A549 (cell line): ENCODE measurements around the gene SPIB. TPM values are rescaled to one million over a fixed set of nuclear protein-coding genes. Genes with fewer than 3 reads are reported as not detected.
"Not testable (repeated sequence)": the region's sequence is repeated elsewhere in the genome, so short reads cannot be mapped to it uniquely, and the experiment has no call there.

Experiments used
- ATAC-seq, 2 experiments: fragments of 200-7000 bp in 1 of 2; fragments of >200 bp in 1 of 2; cut with Nextera tagmentation in 1 of 2; cut with Tn5 transposase in 1 of 2; 3 replicates each; pipeline versions ENCODE4 v1.8.0 to v1.9.1; 2018 to 2020; ENCODE audit warnings: mild to moderate bottlenecking in 1 of 2, moderate library complexity in 1 of 2
- CTCF ChIA-PET: fragments of 300-600 bp; sonication (Branson Sonifier 250); formaldehyde crosslinking; extraction: SDS; loops from one replicate; lab custom pipeline; 2021; ENCODE audit warnings: antibody characterized with exemption, inconsistent platforms; lab: Yijun Ruan, JAX
- POLR2A ChIA-PET: fragments of 350-600 bp; formaldehyde crosslinking; extraction: SDS; loops from one replicate; lab custom pipeline; 2021; ENCODE audit warnings: antibody characterized with exemption, inconsistent platforms; lab: Yijun Ruan, JAX
- DNase-seq, 2 experiments: peaks; one replicate each; pipeline versions ENCODE4 v3.0.0 to v3.0.0-alpha.2; 2011 to 2016; ENCODE audit warnings: low read depth in 1 of 2, low spot score in 1 of 2
- FAIRE-seq: peaks from 2 replicates; lab custom pipeline; 2011; peaks lifted over from hg19 to GRCh38; lab: Jason Lieb, UNC
- H3K27ac ChIP-seq, 2 experiments: fragments of >200 bp; sonication (Bioruptor Twin); formaldehyde crosslinking; 3 replicates each; pipeline ENCODE4 v1.5.1; 2016 to 2017
- H3K4me1 ChIP-seq: fragments of >200 bp; sonication (Bioruptor Twin); formaldehyde crosslinking; 3 replicates; pipeline ENCODE4 v1.6.1; 2016
- H3K4me2 ChIP-seq: fragments of >200 bp; sonication (Bioruptor Twin); formaldehyde crosslinking; 3 replicates; pipeline ENCODE4 v1.6.1; 2016
- H3K4me3 ChIP-seq: fragments of >200 bp; sonication (Bioruptor Twin); formaldehyde crosslinking; 3 replicates; pipeline ENCODE4 v1.5.1; 2016
- H3K9me3 ChIP-seq: fragments of >200 bp; sonication (Bioruptor Twin); formaldehyde crosslinking; 3 replicates; pipeline ENCODE4 v1.6.1; 2016
- BHLHE40 ChIP-seq: IDR thresholded peaks from 2 replicates; pipeline ENCODE4 v1.6.1; 2012; ENCODE audit warnings: low read depth, low read length, inconsistent platforms
- CBX8 ChIP-seq: fragments of 200-600 bp; sonication (generic); IDR thresholded peaks from 2 replicates; pipeline ENCODE4 v1.6.1; 2016
- CEBPB ChIP-seq, 2 experiments: fragments of >200 bp in 1 of 2; sonication (Bioruptor Twin) in 1 of 2; formaldehyde crosslinking in 1 of 2; IDR thresholded peaks; 2 replicates each; pipeline ENCODE4 v1.6.1; 2012 to 2016
- CHD2 ChIP-seq: fragments of 150-350 bp; IDR thresholded peaks from 2 replicates; pipeline ENCODE4 v1.6.1; 2014; ENCODE audit warnings: low read length; ENCODE audit not compliant: partially characterized antibody
- CHD4 ChIP-seq: fragments of 200-600 bp; sonication (generic); IDR thresholded peaks from 2 replicates; pipeline ENCODE4 v1.6.1; 2016; ENCODE audit warnings: antibody characterized with exemption, mild to moderate bottlenecking, borderline replicate concordance
- EHMT2 ChIP-seq: fragments of 200-600 bp; sonication (generic); IDR thresholded peaks from 2 replicates; pipeline ENCODE4 v1.6.1; 2016; ENCODE audit warnings: antibody characterized with exemption, low read depth, mild to moderate bottlenecking, moderate library complexity
- FOSB ChIP-seq: fragments of 250-450 bp; sonication (Bioruptor Pico); IDR thresholded peaks from 2 replicates; pipeline ENCODE4 v1.5.0; 2020; ENCODE audit warnings: mild to moderate bottlenecking, moderate library complexity
- FOXS1 ChIP-seq: fragments of 250-450 bp; sonication (Bioruptor Pico); IDR thresholded peaks from 2 replicates; pipeline ENCODE4 v1.5.0; 2020; ENCODE audit warnings: mild to moderate bottlenecking, moderate library complexity
- GATA3 ChIP-seq: IDR thresholded peaks from 2 replicates; pipeline ENCODE4 v1.6.1; 2012; ENCODE audit warnings: borderline replicate concordance
- KDM1A ChIP-seq: fragments of 200-600 bp; sonication (generic); IDR thresholded peaks from 2 replicates; pipeline ENCODE4 v1.6.1; 2016; ENCODE audit warnings: low read depth, mild to moderate bottlenecking
- NFE2L2 ChIP-seq: fragments of 150-350 bp; conservative IDR thresholded peaks from 2 replicates; pipeline ENCODE4 v1.6.1; 2014; ENCODE audit warnings: low read length
- NPAS2 ChIP-seq: fragments of 250-450 bp; sonication (Bioruptor Pico); IDR thresholded peaks from 2 replicates; pipeline ENCODE4 v1.8.0; 2022; ENCODE audit warnings: mild to moderate bottlenecking, moderate library complexity, borderline replicate concordance
- PBX3 ChIP-seq: IDR thresholded peaks from 2 replicates; pipeline ENCODE4 v1.6.1; 2012
- PHF8 ChIP-seq: fragments of 200-600 bp; sonication (generic); IDR thresholded peaks from 2 replicates; pipeline ENCODE4 v1.6.1; 2016; ENCODE audit warnings: low read depth, mild to moderate bottlenecking, antibody characterized with exemption, moderate library complexity, borderline replicate concordance
- POLR2A ChIP-seq: IDR thresholded peaks from 2 replicates; pipeline ENCODE4 v1.6.1; 2012; ENCODE audit warnings: mild to moderate bottlenecking, low read length
- RARB ChIP-seq: fragments of 250-450 bp; sonication (Bioruptor Pico); IDR thresholded peaks from 2 replicates; pipeline ENCODE4 v1.8.0; 2021; ENCODE audit warnings: mild to moderate bottlenecking, moderate library complexity
- RNF2 ChIP-seq: fragments of 200-600 bp; sonication (generic); IDR thresholded peaks from 2 replicates; pipeline ENCODE4 v1.6.1; 2016; ENCODE audit warnings: low read depth, mild to moderate bottlenecking, antibody characterized with exemption, moderate library complexity, borderline replicate concordance
- SREBF2 ChIP-seq: fragments of 450-650 bp; IDR thresholded peaks from 2 replicates; pipeline ENCODE4 v1.6.1; 2014; ENCODE audit warnings: mild to moderate bottlenecking, moderate library complexity
- TFCP2L1 ChIP-seq: fragments of 250-450 bp; sonication (Bioruptor Pico); IDR thresholded peaks from 2 replicates; pipeline ENCODE4 v1.5.0; 2021; ENCODE audit warnings: mild to moderate bottlenecking
- TP53 ChIP-seq: fragments of 250-450 bp; sonication (Bioruptor Pico); IDR thresholded peaks from 2 replicates; pipeline ENCODE4 v1.5.0; 2021; ENCODE audit warnings: mild to moderate bottlenecking, moderate library complexity
- WGBS: methylation state at CpG from one replicate; pipeline ENCODE4 v1.1.6; 2017; ENCODE audit errors: missing lambda C conversion rate; 5-methylcytosine and 5-hydroxymethylcytosine counted together
- polyA plus RNA-seq, 4 experiments: library from polyadenylated mRNA; depleted of rRNA in 3 of 4; stranded (reverse); fragments of >200 nt; fragmentation: RNase III in 1 of 4; extraction: RNeasy Plus Mini Kit Qiagen cat#74134 plus additional on column Dnase treatment in 1 of 4; gene quantifications; 2 replicates in 3 of 4; 3 replicates in 1 of 4; pipeline ENCODE4 v1.2.3, GENCODE V29; 2011 to 2017
- TF ChIP-seq, protein P1 (sequence below): fragments of 250-450 bp; sonication (Bioruptor Pico); IDR thresholded peaks from 2 replicates; pipeline ENCODE4 v1.5.0; 2020; ENCODE audit warnings: low read depth, mild to moderate bottlenecking, moderate library complexity
- TF ChIP-seq, protein P2 (sequence below): fragments of >200 bp; sonication (Bioruptor Twin); formaldehyde crosslinking; IDR thresholded peaks from 3 replicates; pipeline ENCODE4 v1.5.1; 2016

Gene SPIB
- polyA plus RNA-seq, 2 of the 4 experiments (the other 2 are of a cell fraction) = 0.03 TPM; not detected in 1

GRCh38 chr19:50437862-50438449, 19.2 kb downstream of the SPIB start (continued):
- TF ChIP-seq KDM1A = no peak

GRCh38 chr19:50439130-50439529, 20.4 kb downstream of the SPIB start:
- H3K4me3 ChIP-seq, CTCF ChIA-PET, FAIRE-seq, H3K27ac ChIP-seq, DNase-seq, ATAC-seq, H3K4me2 ChIP-seq, POLR2A ChIA-PET, H3K9me3 ChIP-seq, H3K4me1 ChIP-seq: not testable (repeated sequence)
- 9% methylated on average over 1 of the region's 2 CpGs for WGBS

DNA sequence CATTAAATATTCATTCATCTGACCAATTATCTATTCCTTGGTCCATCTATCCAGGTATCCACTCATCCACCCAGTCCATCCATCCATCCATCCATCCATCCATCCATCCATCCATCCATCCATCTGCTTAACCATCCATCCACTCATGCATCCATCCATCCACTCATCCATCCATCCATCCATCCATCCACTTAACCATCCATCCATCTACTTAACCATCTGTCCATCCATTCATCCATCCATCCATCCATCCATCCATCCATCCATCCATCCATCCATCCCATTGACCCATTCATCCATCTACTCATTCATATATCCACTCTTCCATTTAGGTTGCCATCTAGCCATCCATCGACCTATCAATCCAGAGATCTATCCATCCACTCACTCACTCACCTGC, 25.3 kb downstream of the SPIB start:
- POLR2A ChIA-PET = no interaction called here
- CTCF ChIA-PET = interaction anchor here (0.8 to 3.9 kb wide), 4 partner anchors 8 to 29 kb away, joined by 5 to 24 read pairs (median 10); no protein-coding TSS in a partner anchor

DNA sequence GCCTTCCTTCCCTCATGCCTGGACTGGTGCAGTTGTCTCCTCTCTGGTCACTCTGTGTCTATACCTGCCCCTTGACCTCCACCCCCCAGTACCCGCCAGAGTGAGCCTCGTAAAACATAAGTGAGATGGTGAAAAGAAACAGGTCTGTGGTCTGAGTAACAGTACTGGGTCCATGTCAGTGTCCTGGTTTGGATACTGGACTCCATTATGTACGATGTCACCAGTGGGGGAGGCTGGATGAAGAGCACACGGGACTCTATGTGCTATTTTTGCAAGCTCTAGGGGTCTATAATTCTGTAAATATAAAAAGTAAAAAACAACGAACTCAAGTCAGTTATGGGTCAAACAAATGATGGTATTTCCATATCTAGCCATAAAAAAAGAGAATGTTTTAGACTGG, 28.3 kb downstream of the SPIB start:
- DNase-seq = no peak
- ChIA-PET CTCF (interaction anchor here (1.0 to 3.0 kb wide), 3 partner anchors 14 to 90 kb away, joined by 3 to 16 read pairs (median 3); no protein-coding TSS in a partner anchor), POLR2A (no interaction called here)
- Histone ChIP-seq H3K4me2 (no peak overlapping the region), H3K4me1 (no peaks in the 10 kb centered on the region), H3K9me3 (no peaks in the 10 kb centered on the region), H3K4me3 (no peak overlapping the region), H3K27ac (no peak overlapping the region)
- 55% methylated on average over 5 of the region's 5 CpGs for WGBS
- no peak for FAIRE-seq
- no peak for ATAC-seq
- TF ChIP-seq CHD2 (no peak), CHD4 (no peak), CEBPB (IDR thresholded peaks at IDR 0.05) (no peak)
- TF ChIP-seq, all 56 proteins: peak for 0

More for the DNA sequence above, 25.3 kb downstream of the SPIB start:
- WGBS = 0% methylated on average over 1 of the region's 1 CpG
- H3K9me3 ChIP-seq = no peaks in the 10 kb centered on the region
- no peak for DNase-seq
- no peaks in the 10 kb centered on the region for H3K4me1 ChIP-seq
- TF ChIP-seq GATA3 (no peak), RARB (no peak), PHF8 (no peak), CBX8 (no peak), FOXS1 (CRISPR knock-in tag) (no peak), PBX3 (no peak), RNF2 (no peak), FOSB (CRISPR knock-in tag) (no peak), POLR2A (no peak), TP53 (CRISPR knock-in tag) (no peak), SREBF2 (no peak), TFCP2L1 (CRISPR knock-in tag) (no peak), CEBPB (IDR thresholded peaks at IDR 0.05) (no peak), BHLHE40 (no peak), NPAS2 (CRISPR knock-in tag) (no peak), EHMT2 (no peak), NFE2L2 (no peak), CHD4 (no peak)
- TF ChIP-seq, protein P1, sequence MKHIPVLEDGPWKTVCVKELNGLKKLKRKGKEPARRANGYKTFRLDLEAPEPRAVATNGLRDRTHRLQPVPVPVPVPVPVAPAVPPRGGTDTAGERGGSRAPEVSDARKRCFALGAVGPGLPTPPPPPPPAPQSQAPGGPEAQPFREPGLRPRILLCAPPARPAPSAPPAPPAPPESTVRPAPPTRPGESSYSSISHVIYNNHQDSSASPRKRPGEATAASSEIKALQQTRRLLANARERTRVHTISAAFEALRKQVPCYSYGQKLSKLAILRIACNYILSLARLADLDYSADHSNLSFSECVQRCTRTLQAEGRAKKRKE (CRISPR knock-in tag) = no peak
- TF ChIP-seq, protein P2, sequence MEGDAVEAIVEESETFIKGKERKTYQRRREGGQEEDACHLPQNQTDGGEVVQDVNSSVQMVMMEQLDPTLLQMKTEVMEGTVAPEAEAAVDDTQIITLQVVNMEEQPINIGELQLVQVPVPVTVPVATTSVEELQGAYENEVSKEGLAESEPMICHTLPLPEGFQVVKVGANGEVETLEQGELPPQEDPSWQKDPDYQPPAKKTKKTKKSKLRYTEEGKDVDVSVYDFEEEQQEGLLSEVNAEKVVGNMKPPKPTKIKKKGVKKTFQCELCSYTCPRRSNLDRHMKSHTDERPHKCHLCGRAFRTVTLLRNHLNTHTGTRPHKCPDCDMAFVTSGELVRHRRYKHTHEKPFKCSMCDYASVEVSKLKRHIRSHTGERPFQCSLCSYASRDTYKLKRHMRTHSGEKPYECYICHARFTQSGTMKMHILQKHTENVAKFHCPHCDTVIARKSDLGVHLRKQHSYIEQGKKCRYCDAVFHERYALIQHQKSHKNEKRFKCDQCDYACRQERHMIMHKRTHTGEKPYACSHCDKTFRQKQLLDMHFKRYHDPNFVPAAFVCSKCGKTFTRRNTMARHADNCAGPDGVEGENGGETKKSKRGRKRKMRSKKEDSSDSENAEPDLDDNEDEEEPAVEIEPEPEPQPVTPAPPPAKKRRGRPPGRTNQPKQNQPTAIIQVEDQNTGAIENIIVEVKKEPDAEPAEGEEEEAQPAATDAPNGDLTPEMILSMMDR = no peak
- H3K4me2 ChIP-seq = no peak overlapping the region
- FAIRE-seq = no peak
- no peak overlapping the region for H3K27ac ChIP-seq
- H3K4me3 ChIP-seq = no peak overlapping the region
- ATAC-seq = no peak
